Central memory CD4-positive, alpha-beta T cell (primary cell): ENCODE results near the gene KDM5B.

Experiments used
- DNase-seq: peaks from one replicate; pipeline ENCODE4 v3.0.0; 2022

Gene KDM5B

DNA sequence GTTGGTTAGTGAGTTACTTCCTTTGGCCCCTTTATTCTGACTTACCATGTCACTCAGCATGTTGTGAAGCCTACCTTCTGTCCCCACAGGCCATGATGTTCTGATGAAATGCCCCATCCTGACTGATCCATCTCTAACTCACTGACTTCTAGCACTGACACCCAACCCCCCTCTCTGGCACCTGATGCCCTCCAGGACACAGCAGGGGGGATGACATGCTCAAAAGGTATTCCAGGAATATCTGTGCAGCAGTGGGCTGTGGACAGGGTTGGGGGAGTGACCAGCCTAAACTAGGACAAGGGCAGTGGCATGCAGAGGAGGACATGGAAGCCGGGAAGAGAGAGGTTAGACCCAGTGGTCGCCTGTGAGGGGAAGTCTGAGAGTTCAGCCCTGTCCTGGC lies 123.5 kb downstream of the KDM5B start:
- DNase-seq = no peak

DNA sequence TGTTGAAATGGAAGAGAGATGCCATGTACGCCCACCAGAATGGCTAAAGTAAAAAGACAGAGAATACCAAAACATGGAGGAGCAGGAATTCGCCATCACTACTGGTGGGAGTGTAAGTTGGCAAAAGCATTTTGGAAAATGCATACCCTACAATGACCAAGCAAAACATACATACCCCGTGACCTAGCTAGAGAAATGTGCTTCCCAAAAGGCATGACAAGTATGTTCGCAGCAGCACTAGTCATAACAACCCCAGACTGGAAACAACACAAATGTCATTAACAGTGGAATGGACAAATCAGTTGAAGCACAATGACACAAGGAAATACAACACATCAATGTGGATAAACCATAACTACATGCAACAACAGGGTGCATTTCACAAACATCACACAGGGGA lies 125.2 kb downstream of the KDM5B start:
- no peak for DNase-seq

- DNase-seq = no peak
Observed at GRCh38 chr1:202682477-202682876, 125.7 kb downstream of the KDM5B start.

- DNase-seq = no peak
Observed at GRCh38 chr1:202681736-202682420, 126.3 kb downstream of the KDM5B start.

- DNase-seq = no peak
Observed at GRCh38 chr1:202680586-202681352, 127.5 kb downstream of the KDM5B start.

GRCh38 chr1:202679406-202680177 lies 128.6 kb downstream of the KDM5B start:
- no peak for DNase-seq

DNA sequence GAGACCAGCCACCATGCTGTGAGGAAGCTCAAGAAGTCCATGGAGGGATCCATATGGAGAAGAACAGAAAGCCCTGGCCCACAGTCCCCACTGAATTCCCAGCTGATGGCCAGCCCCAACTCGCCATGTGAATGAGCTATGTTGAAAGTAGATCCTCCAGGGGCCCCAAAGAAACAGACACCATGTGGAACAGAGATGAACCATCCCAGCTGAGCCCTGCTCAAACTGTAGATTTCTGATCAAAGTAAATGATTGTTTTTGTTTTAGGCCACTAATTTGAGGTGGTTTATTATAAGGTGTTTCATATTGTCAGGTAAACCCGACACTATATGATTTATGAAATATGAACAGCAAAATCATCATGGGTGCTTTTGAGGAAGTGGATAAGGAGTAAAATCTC lies 130.8 kb downstream of the KDM5B start:
- DNase-seq = no peak
